Activated T-helper 9 cell treated with anti-CD3 and anti-CD28 coated beads, Interleukin-2, amount 50 U/mL, for 16 hours (primary cell): ENCODE results near the gene RAPGEF6.
"Not testable (repeated sequence)": the region's sequence is repeated elsewhere in the genome, so short reads cannot be mapped to it uniquely, and the experiment has no call there.

Source experiments
- DNase-seq: peaks from one replicate; pipeline ENCODE4 v3.0.0-alpha.2; 2020; ENCODE audit warnings: low read depth

Gene RAPGEF6

GRCh38 chr5:131640043-131640856 lies 5.2 kb upstream of the RAPGEF6 start:
- peak; percentile 32 for DNase-seq

- no peak for DNase-seq
Observed at GRCh38 chr5:131639148-131639547, 4.1 kb upstream of the RAPGEF6 start.

- no peak for DNase-seq
Observed at GRCh38 chr5:131637694-131638093, 2.7 kb upstream of the RAPGEF6 start.

- DNase-seq = no peak
Observed at GRCh38 chr5:131635684-131636572, 899 bp upstream of the RAPGEF6 start.

GRCh38 chr5:131634666-131634995 lies 398 bp downstream of the RAPGEF6 start:
- peak; percentile 35 for DNase-seq

GRCh38 chr5:131634238-131634637 lies 791 bp downstream of the RAPGEF6 start:
- DNase-seq = no peak

GRCh38 chr5:131633830-131634229 lies 1.2 kb downstream of the RAPGEF6 start:
- no peak for DNase-seq

- no peak for DNase-seq
Observed at GRCh38 chr5:131630963-131631350, 4.1 kb downstream of the RAPGEF6 start.

GRCh38 chr5:131630208-131630962 lies 4.6 kb downstream of the RAPGEF6 start:
- no peak for DNase-seq

- DNase-seq = no peak
Observed at GRCh38 chr5:131628990-131629389, 6.0 kb downstream of the RAPGEF6 start.

- DNase-seq = no peak
Observed at GRCh38 chr5:131627207-131627865, 7.7 kb downstream of the RAPGEF6 start.

GRCh38 chr5:131622633-131623032 lies 12.4 kb downstream of the RAPGEF6 start:
- no peak for DNase-seq

- not testable (repeated sequence) for DNase-seq
Observed at GRCh38 chr5:131621164-131621563, 13.9 kb downstream of the RAPGEF6 start.

GRCh38 chr5:131619102-131619501 lies 15.9 kb downstream of the RAPGEF6 start:
- DNase-seq = no peak

GRCh38 chr5:131617140-131617822 lies 17.7 kb downstream of the RAPGEF6 start:
- no peak for DNase-seq

- DNase-seq = no peak
Observed at GRCh38 chr5:131615957-131616356, 19.1 kb downstream of the RAPGEF6 start.

- no peak for DNase-seq
Observed at GRCh38 chr5:131613423-131613822, 21.6 kb downstream of the RAPGEF6 start.

- DNase-seq = no peak
Observed at GRCh38 chr5:131611064-131611381, 24.0 kb downstream of the RAPGEF6 start.

GRCh38 chr5:131610198-131611063 lies 24.6 kb downstream of the RAPGEF6 start:
- no peak for DNase-seq

- no peak for DNase-seq
Observed at GRCh38 chr5:131609774-131610173, 25.3 kb downstream of the RAPGEF6 start.

GRCh38 chr5:131608597-131608996 lies 26.4 kb downstream of the RAPGEF6 start:
- no peak for DNase-seq
